GM12878 (cell line): ENCODE data around the gene CCL22. TPM values are rescaled to one million over a fixed set of nuclear protein-coding genes. Genes with fewer than 3 reads are reported as not detected.

Experiments used
- ATAC-seq: fragments of 200-7000 bp; cut with Tn5 transposase; 3 replicates; pipeline ENCODE4 v1.9.1; 2020; ENCODE audit warnings: mild to moderate bottlenecking, moderate library complexity
- BruUV-seq: library from RNA; stranded (reverse); fragments of 400-500 nt; replicated peaks from 2 replicates; lab custom pipeline; 2021; lab: Mats Ljungman, UMichigan
- CTCF ChIA-PET: fragments of 300-600 bp; sonication (Branson Sonifier 250); formaldehyde crosslinking; extraction: SDS; loops from one replicate; lab custom pipeline; 2021; ENCODE audit warnings: inconsistent platforms; lab: Yijun Ruan, JAX
- POLR2A ChIA-PET: fragments of 350-600 bp; formaldehyde crosslinking; extraction: SDS; loops from one replicate; lab custom pipeline; 2021; ENCODE audit warnings: inconsistent platforms; lab: Charles Lee
- RAD21 ChIA-PET: fragments of 300-600 bp; sonication (Branson Sonifier 250); formaldehyde crosslinking; loops from one replicate; lab custom pipeline; 2023; ENCODE audit warnings: antibody characterized with exemption; ENCODE audit not compliant: unreplicated experiment; lab: Charles Lee
- SMC1A ChIA-PET: fragments of 300-600 bp; sonication (Branson Sonifier 250); formaldehyde crosslinking; loops from one replicate; lab custom pipeline; 2023; ENCODE audit not compliant: unreplicated experiment, uncharacterized antibody; lab: Charles Lee
- DNase-seq: peaks from one replicate; pipeline ENCODE4 v3.0.0-alpha.2; 2011; ENCODE audit warnings: low read depth, low spot score
- FAIRE-seq: peaks from 3 replicates; lab custom pipeline; 2011; peaks lifted over from hg19 to GRCh38; lab: Jason Lieb, UNC
- H2AFZ ChIP-seq: 2 replicates; pipeline ENCODE4 v1.6.0; 2011; ENCODE audit warnings: low read depth, low read length, control low read depth; ENCODE audit not compliant: control insufficient read depth
- H3K27ac ChIP-seq: 2 replicates; pipeline ENCODE4 v1.5.1; 2011; ENCODE audit warnings: control low read depth; ENCODE audit not compliant: control insufficient read depth, insufficient read depth
- H3K27me3 ChIP-seq, 2 experiments: replicated peaks in 1 of 2; 2 replicates each; pipeline versions ENCODE4 v1.6.0 to v1.6.1; 2011; ENCODE audit warnings: low read length in 1 of 2; ENCODE audit not compliant: control insufficient read depth in 2 of 2, insufficient read depth in 2 of 2
- H3K36me3 ChIP-seq, 2 experiments: 2 replicates each; pipeline ENCODE4 v1.5.1; 2011; ENCODE audit warnings: low read length in 1 of 2; ENCODE audit not compliant: control insufficient read depth in 2 of 2, insufficient read depth in 2 of 2
- H3K4me1 ChIP-seq: 2 replicates; pipeline ENCODE4 v1.6.1; 2011; ENCODE audit warnings: mild to moderate bottlenecking, low read length, moderate library complexity, mixed read lengths; ENCODE audit not compliant: control insufficient read depth, insufficient read depth
- H3K4me2 ChIP-seq: 2 replicates; pipeline ENCODE4 v1.6.0; 2011; ENCODE audit warnings: control low read depth; ENCODE audit not compliant: control insufficient read depth, insufficient read depth
- H3K4me3 ChIP-seq: fragments of 200-600 bp; sonication (generic); 2 replicates; pipeline ENCODE4 v1.5.1; 2016
- H3K79me2 ChIP-seq: 2 replicates; pipeline ENCODE4 v1.6.0; 2011; ENCODE audit warnings: low read length; ENCODE audit not compliant: control insufficient read depth, insufficient read depth
- H3K9ac ChIP-seq: 2 replicates; pipeline ENCODE4 v1.8.0; 2011; ENCODE audit warnings: low read length, control low read depth, mixed read lengths; ENCODE audit not compliant: control insufficient read depth, insufficient read depth
- H3K9me3 ChIP-seq: replicated peaks from 3 replicates; pipeline ENCODE4 v1.5.1; 2011; ENCODE audit warnings: mild to moderate bottlenecking, low read length; ENCODE audit not compliant: control insufficient read depth, insufficient read depth
- H4K20me1 ChIP-seq: 2 replicates; pipeline ENCODE4 v1.6.0; 2011; ENCODE audit not compliant: control insufficient read depth, insufficient read depth
- IKZF1 ChIP-seq: fragments of 450-650 bp; conservative IDR thresholded peaks from 2 replicates; pipeline ENCODE4 v1.6.1; 2017; ENCODE audit warnings: antibody characterized with exemption, mild to moderate bottlenecking
- IRF4 ChIP-seq: IDR thresholded peaks from 2 replicates; pipeline ENCODE4 v1.6.1; 2011; ENCODE audit warnings: low read depth, low read length
- MYB ChIP-seq: fragments of 150-350 bp; IDR thresholded peaks from 2 replicates; pipeline ENCODE4 v1.6.1; 2014; ENCODE audit warnings: mild to moderate bottlenecking, low read depth, low read length, borderline replicate concordance
- NBN ChIP-seq: fragments of 450-650 bp; IDR thresholded peaks from 2 replicates; pipeline ENCODE4 v1.6.1; 2016
- SMAD1 ChIP-seq: fragments of 450-650 bp; IDR thresholded peaks from 2 replicates; pipeline ENCODE4 v1.6.1; 2018; ENCODE audit warnings: mild to moderate bottlenecking, low read depth; ENCODE audit not compliant: partially characterized antibody
- WGBS: methylation state at CpG from one replicate; pipeline ENCODE4 v1.1.6; 2016; ENCODE audit warnings: low lambda C conversion rate; ENCODE audit not compliant: insufficient replicate concordance, insufficient coverage; ENCODE audit errors: missing lambda C conversion rate; 5-methylcytosine and 5-hydroxymethylcytosine counted together
- in situ Hi-C: fragments of 300-500 bp; cut with MboI; formaldehyde crosslinking; loops from 9 replicates; pipeline ENCODE4 v1.14.3; 2018; ENCODE audit warnings: mixed read lengths
- intact Hi-C: fragments of 100-400 bp; cut with micrococcal nuclease; formaldehyde crosslinking; loops from one replicate; pipeline ENCODE4 v1.14.2; 2022; ENCODE audit not compliant: unreplicated experiment
- polyA plus RNA-seq, 11 experiments: library from polyadenylated mRNA; depleted of rRNA in 4 of 11; unstranded in 6 of 11; stranded (reverse) in 5 of 11; fragments of >200 nt; fragmentation: Nextera tagmentation in 4 of 11; fragmentation: Illumina TruSeq in 1 of 11; extraction: Ambion mirVana in 4 of 11; extraction: Trizol in 1 of 11; gene quantifications; 1 replicate in 1 of 11; 2 replicates in 10 of 11; pipeline versions ENCODE4 v1.2.1 to v1.2.3, GENCODE V29; 2011 to 2016; ENCODE audit warnings: inconsistent platforms in 2 of 11, missing spikeins in 2 of 11, low read depth in 1 of 11
- total RNA-seq, 4 experiments: library from RNA; depleted of rRNA in 3 of 4; stranded (reverse); fragments of >200 nt in 3 of 4; fragmentation: Illumina TruSeq in 1 of 4; extraction: Trizol in 1 of 4; gene quantifications; 2 replicates each; pipeline versions ENCODE4 v1.2.1 to v1.2.3, GENCODE V29; 2013 to 2021
- TF ChIP-seq, protein P1 (sequence below): fragments of 450-650 bp; IDR thresholded peaks from 2 replicates; pipeline ENCODE4 v1.6.1; 2017; ENCODE audit warnings: borderline replicate concordance
- TF ChIP-seq, protein P2 (sequence below): IDR thresholded peaks from 2 replicates; pipeline ENCODE4 v1.6.1; 2011; ENCODE audit warnings: low read depth, low read length, improper control_type of control experiment, borderline replicate concordance
- TF ChIP-seq, protein P3 (sequence below): fragments of 450-650 bp; IDR thresholded peaks from 2 replicates; pipeline ENCODE4 v1.6.1; 2018; ENCODE audit warnings: mild to moderate bottlenecking, low read depth, moderate library complexity; ENCODE audit not compliant: partially characterized antibody

CCL22 gene
- total and polyA plus RNA-seq, 10 of the 15 experiments (the other 5 are each of a cell fraction or from before 2014, with no cell fraction given) = 38.0 to 704 (median 349) TPM

DNA sequence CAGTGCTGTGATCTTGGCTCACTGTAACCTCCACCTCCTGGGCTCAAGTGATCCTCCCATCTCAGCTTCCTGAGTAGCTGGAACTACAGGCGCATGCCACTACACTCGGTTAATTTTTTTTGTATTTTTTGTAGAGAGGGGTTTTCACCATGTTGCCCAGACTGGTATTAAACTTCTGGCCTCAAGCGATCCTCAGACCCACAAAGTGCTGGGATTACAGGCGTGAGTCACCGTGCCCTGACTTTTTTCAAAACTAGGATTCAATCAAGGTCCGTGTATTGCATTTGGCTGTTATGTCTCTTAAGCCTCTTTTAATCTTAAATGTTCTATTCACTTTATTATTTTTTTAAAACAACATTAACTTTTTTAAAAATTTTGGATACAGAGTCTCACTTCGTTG is 4.3 kb upstream of the CCL22 start:
- BruUV-seq = no TSS peak
- DNase-seq (no peak), ATAC-seq (no peak), FAIRE-seq (no peak)
- 76% methylated on average over 7 of the region's 7 CpGs for WGBS
- ChIA-PET RAD21 (interaction anchor here (1.1 to 3.5 kb wide), 2 partner anchors 14 to 51 kb away, joined by 3 to 15 read pairs; no protein-coding TSS in a partner anchor), POLR2A (interaction anchor here (0.6 kb wide), 1 partner anchor 88 kb away, joined by 10 read pairs; no protein-coding TSS in a partner anchor), SMC1A (interaction anchor here (0.9 to 3.0 kb wide), 5 partner anchors 23 to 59 kb away, joined by 3 to 14 read pairs (median 3); no protein-coding TSS in a partner anchor), CTCF (interaction anchor here (3.1 kb wide), 1 partner anchor 63 kb away, joined by 14 read pairs; no protein-coding TSS in a partner anchor)
- Histone ChIP-seq H3K4me1 (peaks cover 32% of the 10 kb centered on the region), H3K9ac (no peak overlapping the region), H3K27me3 (no peaks in the 10 kb centered on the region), H4K20me1 (no peaks in the 10 kb centered on the region), H3K79me2 (no peaks in the 10 kb centered on the region), H3K36me3 (no peaks in the 10 kb centered on the region), H3K4me3 (no peak overlapping the region), H3K9me3 (no peaks in the 10 kb centered on the region), H2AFZ (no peak overlapping the region), H3K4me2 (no peak overlapping the region), H3K27ac (no peak overlapping the region)
- in situ Hi-C loops = no loop called here
- TF ChIP-seq, protein P1, sequence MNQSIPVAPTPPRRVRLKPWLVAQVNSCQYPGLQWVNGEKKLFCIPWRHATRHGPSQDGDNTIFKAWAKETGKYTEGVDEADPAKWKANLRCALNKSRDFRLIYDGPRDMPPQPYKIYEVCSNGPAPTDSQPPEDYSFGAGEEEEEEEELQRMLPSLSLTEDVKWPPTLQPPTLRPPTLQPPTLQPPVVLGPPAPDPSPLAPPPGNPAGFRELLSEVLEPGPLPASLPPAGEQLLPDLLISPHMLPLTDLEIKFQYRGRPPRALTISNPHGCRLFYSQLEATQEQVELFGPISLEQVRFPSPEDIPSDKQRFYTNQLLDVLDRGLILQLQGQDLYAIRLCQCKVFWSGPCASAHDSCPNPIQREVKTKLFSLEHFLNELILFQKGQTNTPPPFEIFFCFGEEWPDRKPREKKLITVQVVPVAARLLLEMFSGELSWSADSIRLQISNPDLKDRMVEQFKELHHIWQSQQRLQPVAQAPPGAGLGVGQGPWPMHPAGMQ = no peak
- TF ChIP-seq IRF4 = no peak
- TF ChIP-seq IKZF1 = no peak
- TF ChIP-seq, protein P2, sequence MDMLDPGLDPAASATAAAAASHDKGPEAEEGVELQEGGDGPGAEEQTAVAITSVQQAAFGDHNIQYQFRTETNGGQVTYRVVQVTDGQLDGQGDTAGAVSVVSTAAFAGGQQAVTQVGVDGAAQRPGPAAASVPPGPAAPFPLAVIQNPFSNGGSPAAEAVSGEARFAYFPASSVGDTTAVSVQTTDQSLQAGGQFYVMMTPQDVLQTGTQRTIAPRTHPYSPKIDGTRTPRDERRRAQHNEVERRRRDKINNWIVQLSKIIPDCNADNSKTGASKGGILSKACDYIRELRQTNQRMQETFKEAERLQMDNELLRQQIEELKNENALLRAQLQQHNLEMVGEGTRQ = no peak
- no peak for TF ChIP-seq SMAD1
- TF ChIP-seq MYB = no peak
- TF ChIP-seq NBN = no peak
- TF ChIP-seq, protein P3, sequence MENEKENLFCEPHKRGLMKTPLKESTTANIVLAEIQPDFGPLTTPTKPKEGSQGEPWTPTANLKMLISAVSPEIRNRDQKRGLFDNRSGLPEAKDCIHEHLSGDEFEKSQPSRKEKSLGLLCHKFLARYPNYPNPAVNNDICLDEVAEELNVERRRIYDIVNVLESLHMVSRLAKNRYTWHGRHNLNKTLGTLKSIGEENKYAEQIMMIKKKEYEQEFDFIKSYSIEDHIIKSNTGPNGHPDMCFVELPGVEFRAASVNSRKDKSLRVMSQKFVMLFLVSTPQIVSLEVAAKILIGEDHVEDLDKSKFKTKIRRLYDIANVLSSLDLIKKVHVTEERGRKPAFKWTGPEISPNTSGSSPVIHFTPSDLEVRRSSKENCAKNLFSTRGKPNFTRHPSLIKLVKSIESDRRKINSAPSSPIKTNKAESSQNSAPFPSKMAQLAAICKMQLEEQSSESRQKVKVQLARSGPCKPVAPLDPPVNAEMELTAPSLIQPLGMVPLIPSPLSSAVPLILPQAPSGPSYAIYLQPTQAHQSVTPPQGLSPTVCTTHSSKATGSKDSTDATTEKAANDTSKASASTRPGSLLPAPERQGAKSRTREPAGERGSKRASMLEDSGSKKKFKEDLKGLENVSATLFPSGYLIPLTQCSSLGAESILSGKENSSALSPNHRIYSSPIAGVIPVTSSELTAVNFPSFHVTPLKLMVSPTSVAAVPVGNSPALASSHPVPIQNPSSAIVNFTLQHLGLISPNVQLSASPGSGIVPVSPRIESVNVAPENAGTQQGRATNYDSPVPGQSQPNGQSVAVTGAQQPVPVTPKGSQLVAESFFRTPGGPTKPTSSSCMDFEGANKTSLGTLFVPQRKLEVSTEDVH = no peak
- intact Hi-C loops = no loop called here
